GM19324 (cell line): ENCODE data around the gene RTP2.

Experiments
- ATAC-seq: cut with Tn5 transposase; IDR thresholded peaks from one replicate; pipeline ENCODE4 v1.9.1; 2021; ENCODE audit warnings: mild to moderate bottlenecking, moderate library complexity; ENCODE audit not compliant: unreplicated experiment, low FRiP score

The RTP2 gene

GRCh38 chr3:187739094-187739560 lies 36.8 kb upstream of the RTP2 start:
- ATAC-seq = no peak

- peak; percentile 48 for ATAC-seq
These were observed 36.2 kb upstream of the RTP2 start for GRCh38 chr3:187738331-187739093.

- ATAC-seq = no peak
These were observed 35.6 kb upstream of the RTP2 start for GRCh38 chr3:187738071-187738330.

- ATAC-seq = no peak
These were observed 35.2 kb upstream of the RTP2 start for GRCh38 chr3:187737368-187738070.

GRCh38 chr3:187737006-187737367 lies 34.6 kb upstream of the RTP2 start:
- no peak for ATAC-seq

GRCh38 chr3:187736418-187736871 lies 34.1 kb upstream of the RTP2 start:
- no peak for ATAC-seq

GRCh38 chr3:187735837-187736236 lies 33.5 kb upstream of the RTP2 start:
- ATAC-seq = no peak

- ATAC-seq = no peak
These were observed 33.0 kb upstream of the RTP2 start for GRCh38 chr3:187735383-187735782.

GRCh38 chr3:187734841-187735240 lies 32.5 kb upstream of the RTP2 start:
- ATAC-seq = no peak

GRCh38 chr3:187733371-187733770 lies 31.0 kb upstream of the RTP2 start:
- ATAC-seq = no peak

GRCh38 chr3:187729598-187729997 lies 27.2 kb upstream of the RTP2 start:
- ATAC-seq = no peak

- ATAC-seq = no peak
These were observed 26.7 kb upstream of the RTP2 start for GRCh38 chr3:187728940-187729583.

- ATAC-seq = no peak
These were observed 25.9 kb upstream of the RTP2 start for GRCh38 chr3:187728248-187728647.

GRCh38 chr3:187726564-187726963 lies 24.2 kb upstream of the RTP2 start:
- ATAC-seq = no peak

- ATAC-seq = no peak
These were observed 23.5 kb upstream of the RTP2 start for GRCh38 chr3:187725653-187726370.

GRCh38 chr3:187725224-187725623 lies 22.9 kb upstream of the RTP2 start:
- no peak for ATAC-seq

- no peak for ATAC-seq
These were observed 19.9 kb upstream of the RTP2 start for GRCh38 chr3:187722206-187722612.

GRCh38 chr3:187721055-187721454 lies 18.7 kb upstream of the RTP2 start:
- ATAC-seq = no peak

GRCh38 chr3:187720337-187720670 lies 17.9 kb upstream of the RTP2 start:
- no peak for ATAC-seq

GRCh38 chr3:187719628-187720336 lies 17.4 kb upstream of the RTP2 start:
- no peak for ATAC-seq

GRCh38 chr3:187718802-187719201 lies 16.4 kb upstream of the RTP2 start:
- no peak for ATAC-seq
